GM12891 (cell line): ENCODE data around the gene EXPH5.

Source experiments
- DNase-seq: peaks from one replicate; pipeline ENCODE4 v3.0.0; 2011; ENCODE audit warnings: low spot score; ENCODE audit not compliant: insufficient read length
- FAIRE-seq: peaks from 2 replicates; lab custom pipeline; 2011; peaks lifted over from hg19 to GRCh38; lab: Jason Lieb, UNC
- PAX5 ChIP-seq: IDR thresholded peaks from 2 replicates; pipeline ENCODE4 v1.6.1; 2011; ENCODE audit warnings: low read length, moderate library complexity, mild to moderate bottlenecking; ENCODE audit not compliant: insufficient read depth, severe bottlenecking
- POLR2A ChIP-seq: IDR thresholded peaks from 2 replicates; pipeline ENCODE4 v1.6.1; 2011; ENCODE audit warnings: low read depth, low read length, control low read depth
- POLR2AphosphoS5 ChIP-seq: IDR thresholded peaks from 2 replicates; pipeline ENCODE4 v1.6.1; 2011; ENCODE audit warnings: low read depth, low read length, control low read depth
- POU2F2 ChIP-seq: IDR thresholded peaks from 2 replicates; pipeline ENCODE4 v1.6.1; 2011; ENCODE audit warnings: low read depth, mild to moderate bottlenecking, control low read depth, low read length, moderate library complexity
- SPI1 ChIP-seq: IDR thresholded peaks from 2 replicates; pipeline ENCODE4 v1.6.1; 2011; ENCODE audit warnings: low read depth, low read length, control low read depth
- TAF1 ChIP-seq: IDR thresholded peaks from 2 replicates; pipeline ENCODE4 v1.6.1; 2011; ENCODE audit warnings: low read depth, low read length, control low read depth

The EXPH5 gene

DNA sequence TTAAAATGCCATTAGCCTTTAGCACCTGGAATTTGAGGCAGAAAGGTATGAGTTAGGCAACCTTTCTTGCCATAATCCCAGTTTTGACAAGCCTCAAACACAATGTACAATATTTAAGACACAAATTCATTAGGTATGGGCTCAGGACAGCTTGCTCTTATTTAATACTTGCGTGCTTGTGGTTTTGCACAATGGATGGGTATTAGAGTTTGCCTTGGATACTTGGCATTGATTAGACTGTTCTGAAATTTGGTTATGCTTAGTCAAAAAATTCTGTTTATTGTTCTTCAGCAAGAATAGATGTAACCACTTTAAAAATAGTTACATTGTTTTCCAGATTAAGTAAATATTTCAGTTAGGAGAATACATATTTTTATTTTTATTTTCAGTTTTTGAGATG lies 120.9 kb downstream of the EXPH5 start:
- DNase-seq: no peak
- TF ChIP-seq POU2F2: no peak
- no peak for FAIRE-seq

DNA sequence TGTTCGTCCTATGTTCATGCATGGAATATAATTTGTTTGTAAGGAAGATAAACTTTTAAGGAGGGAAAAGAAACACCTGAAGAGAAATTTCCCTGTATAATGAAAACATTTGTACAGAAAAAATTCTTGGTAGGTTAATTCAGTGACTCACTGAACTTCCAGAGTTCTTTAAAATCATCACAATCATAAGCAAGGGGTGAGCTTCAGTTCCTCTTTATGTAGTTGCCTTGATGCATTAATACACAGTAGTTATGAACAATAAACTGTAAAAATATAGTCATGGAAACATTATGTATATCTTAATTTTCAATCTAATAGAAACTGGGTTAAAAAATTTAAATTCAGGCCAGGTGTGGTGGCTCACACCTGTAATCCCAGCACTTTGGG lies 125.1 kb downstream of the EXPH5 start:
- DNase-seq (no peak), FAIRE-seq (no peak)
- TF ChIP-seq PAX5: no peak
- TF ChIP-seq TAF1: no peak
- TF ChIP-seq POLR2AphosphoS5: no peak
- no peak for TF ChIP-seq POU2F2
- peak; percentile 64; the same call in 1 of the 2 replicates for TF ChIP-seq SPI1

DNA sequence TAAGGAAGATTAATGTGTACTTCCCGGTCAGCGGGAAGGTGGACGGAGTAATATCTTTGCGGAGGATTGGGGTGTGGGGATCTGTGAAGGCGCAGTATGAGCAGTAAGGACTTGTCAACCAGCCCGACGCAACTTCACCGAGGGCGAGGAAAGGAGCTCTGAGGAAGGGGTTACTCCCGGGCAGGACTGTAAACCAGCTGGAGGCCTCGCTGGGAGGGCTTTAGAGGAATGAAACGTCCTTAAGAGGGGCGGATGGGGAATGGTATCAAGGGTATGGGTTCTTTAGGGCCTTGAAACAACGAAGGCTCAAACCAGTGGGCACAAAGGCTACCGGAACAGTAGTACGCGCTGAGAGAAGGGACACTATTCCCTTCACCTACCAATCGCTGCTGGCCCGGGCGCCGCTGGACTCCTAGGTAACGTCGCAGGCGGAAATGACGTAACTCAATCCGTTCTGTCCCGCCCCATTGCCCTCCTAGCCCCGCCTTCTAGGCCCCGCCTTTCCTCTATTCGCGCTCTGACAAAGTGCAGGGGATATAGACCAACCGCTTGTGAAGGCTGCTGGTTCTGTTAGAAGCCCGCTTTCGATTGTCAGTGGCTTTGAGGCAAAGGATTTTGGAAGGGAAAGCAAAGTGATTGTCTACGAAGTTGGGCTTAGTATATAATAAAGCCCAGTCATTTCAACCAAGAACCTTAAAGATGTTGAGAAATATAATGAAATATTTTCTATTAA lies 126.3 kb downstream of the EXPH5 start, which contains the start of gene C11orf65:
C11orf65 (minus strand) TSS at position 439 of the 733 bp plus-strand sequence. CDS start 5,970 bp downstream, outside the sequence.
- DNase-seq (peak; percentile 54), FAIRE-seq (peak; percentile 100)
- TF ChIP-seq TAF1: peak; percentile 85
- TF ChIP-seq SPI1: 0 out of 2 replicates have a peak, but pooled peaks have one; percentile 11
- peak; percentile 73; the same call in 1 of the 2 replicates for TF ChIP-seq POU2F2
- peak; percentile 98 for TF ChIP-seq POLR2A
- TF ChIP-seq POLR2AphosphoS5: peak; percentile 97
- no peak for TF ChIP-seq PAX5

DNA sequence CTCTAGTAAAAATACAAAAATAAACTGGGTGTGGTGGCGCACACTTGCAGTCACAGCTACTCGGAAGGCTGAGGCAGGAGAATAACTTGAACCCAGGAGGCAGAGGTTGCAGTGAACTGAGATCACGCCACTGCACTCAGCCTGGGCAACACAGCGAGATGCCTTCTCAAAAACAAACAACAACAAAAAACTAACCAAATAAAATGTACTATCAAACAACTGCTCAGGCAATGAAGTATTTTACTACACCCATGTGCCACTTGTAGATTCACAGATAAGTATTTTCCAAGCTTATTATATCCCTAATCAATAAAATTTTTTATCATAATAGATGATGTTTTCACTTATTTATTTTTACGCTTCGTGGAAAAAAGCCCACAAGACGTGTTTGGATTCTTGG lies 127.2 kb downstream of the EXPH5 start:
- FAIRE-seq: no peak
- TF ChIP-seq POLR2AphosphoS5: no peak
- no peak for TF ChIP-seq PAX5
- TF ChIP-seq SPI1: no peak
- no peak for TF ChIP-seq TAF1
- no peak for TF ChIP-seq POLR2A
- TF ChIP-seq POU2F2: no peak
- no peak for DNase-seq
